Gastroesophageal sphincter (tissue), 4 donors: Measurements from ENCODE around the gene SLC6A9. TPM values are rescaled to one million over a fixed set of nuclear protein-coding genes. Genes with fewer than 3 reads are reported as not detected.

Source experiments
- ATAC-seq: fragments of 150-250 bp; one replicate; pipeline ENCODE4 v1.9.1; 2016; ENCODE audit warnings: mild to moderate bottlenecking, moderate library complexity
- H3K27ac ChIP-seq, 4 donors: fragments of 200-600 bp; sonication (generic) in 3 of 4; 1 replicate in 3 of 4; 2 replicates in 1 of 4; pipeline ENCODE4 v1.5.1; 2016 to 2019
- H3K27me3 ChIP-seq: fragments of 200-600 bp; sonication (generic); one replicate; pipeline ENCODE4 v1.5.1; 2019
- H3K36me3 ChIP-seq, 2 donors: fragments of 200-600 bp; sonication (generic); one replicate each; pipeline ENCODE4 v1.5.1; 2019; ENCODE audit warnings: control low read depth in 1 of 2
- H3K4me1 ChIP-seq, 3 donors: fragments of 200-600 bp; sonication (generic); 1 replicate in 2 of 3; 2 replicates in 1 of 3; pipeline ENCODE4 v1.5.1; 2016 to 2019; ENCODE audit warnings: control low read depth in 2 of 3
- H3K4me3 ChIP-seq, 2 donors: fragments of 200-600 bp; sonication (generic); one replicate each; pipeline ENCODE4 v1.5.1; 2019; ENCODE audit warnings: mild to moderate bottlenecking in 1 of 2, moderate library complexity in 1 of 2
- H3K9me3 ChIP-seq, 3 donors: fragments of 200-600 bp; sonication (generic); one replicate each; pipeline ENCODE4 v1.5.1; 2017 to 2019; ENCODE audit warnings: control low read depth in 2 of 3
- EP300 ChIP-seq: sonication (generic); formaldehyde crosslinking; IDR thresholded peaks from one replicate; pipeline ENCODE4 v1.6.1; 2017; ENCODE audit warnings: antibody characterized with exemption, mild to moderate bottlenecking
- POLR2A ChIP-seq, 2 donors: fragments of 450-650 bp; IDR thresholded peaks; one replicate each; pipeline ENCODE4 v1.6.1; 2017; ENCODE audit warnings: antibody characterized with exemption in 2 of 2, mild to moderate bottlenecking in 2 of 2, moderate library complexity in 1 of 2
- POLR2AphosphoS5 ChIP-seq: sonication (generic); formaldehyde crosslinking; IDR thresholded peaks from one replicate; pipeline ENCODE4 v1.6.1; 2017; ENCODE audit warnings: antibody characterized with exemption
- WGBS, 2 donors: methylation state at CpG; one replicate each; pipeline ENCODE4 v1.1.5; 2018; ENCODE audit warnings: low coverage in 1 of 2; 5-methylcytosine and 5-hydroxymethylcytosine counted together
- total RNA-seq, 4 donors: library from RNA; depleted of rRNA; stranded (reverse); fragments of >200 nt; gene quantifications; one replicate each; pipeline ENCODE4 v1.1.0, GENCODE V29; 2016
- TF ChIP-seq, protein P1 (sequence below), 4 experiments: fragments of 200-600 bp in 2 of 4; fragments of 450-650 bp in 2 of 4; sonication (generic) in 1 of 4; IDR thresholded peaks; one replicate each; pipeline ENCODE4 v1.5.1; 2017 to 2019; ENCODE audit warnings: antibody characterized with exemption in 4 of 4, mild to moderate bottlenecking in 2 of 4, moderate library complexity in 2 of 4

SLC6A9 gene
- total RNA-seq, 4 donors from 2014 or later: 1.8 to 14.2 (median 7.5) TPM

- TF ChIP-seq POLR2A (IDR thresholded peaks at IDR 0.05): no peak
- TF ChIP-seq, protein P1, sequence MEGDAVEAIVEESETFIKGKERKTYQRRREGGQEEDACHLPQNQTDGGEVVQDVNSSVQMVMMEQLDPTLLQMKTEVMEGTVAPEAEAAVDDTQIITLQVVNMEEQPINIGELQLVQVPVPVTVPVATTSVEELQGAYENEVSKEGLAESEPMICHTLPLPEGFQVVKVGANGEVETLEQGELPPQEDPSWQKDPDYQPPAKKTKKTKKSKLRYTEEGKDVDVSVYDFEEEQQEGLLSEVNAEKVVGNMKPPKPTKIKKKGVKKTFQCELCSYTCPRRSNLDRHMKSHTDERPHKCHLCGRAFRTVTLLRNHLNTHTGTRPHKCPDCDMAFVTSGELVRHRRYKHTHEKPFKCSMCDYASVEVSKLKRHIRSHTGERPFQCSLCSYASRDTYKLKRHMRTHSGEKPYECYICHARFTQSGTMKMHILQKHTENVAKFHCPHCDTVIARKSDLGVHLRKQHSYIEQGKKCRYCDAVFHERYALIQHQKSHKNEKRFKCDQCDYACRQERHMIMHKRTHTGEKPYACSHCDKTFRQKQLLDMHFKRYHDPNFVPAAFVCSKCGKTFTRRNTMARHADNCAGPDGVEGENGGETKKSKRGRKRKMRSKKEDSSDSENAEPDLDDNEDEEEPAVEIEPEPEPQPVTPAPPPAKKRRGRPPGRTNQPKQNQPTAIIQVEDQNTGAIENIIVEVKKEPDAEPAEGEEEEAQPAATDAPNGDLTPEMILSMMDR (IDR thresholded peaks at IDR 0.05): no peak
- no peak for TF ChIP-seq POLR2AphosphoS5
- no peak for TF ChIP-seq EP300
- no peak for ATAC-seq
- H3K27me3 ChIP-seq: no peaks in the 10 kb centered on the region
- H3K9me3 ChIP-seq: no peaks in the 10 kb centered on the region
- H3K4me1 ChIP-seq: peaks cover 0 to 11% (median 4%) of the 10 kb centered on the region in 3 donors
- 86 to 92% methylated on average over 2 to 3 of the region's 4 CpGs for WGBS, 2 donors
- peak overlapping the region in 2 of 4 donors; percentile 34 to 69 for H3K27ac ChIP-seq
- H3K36me3 ChIP-seq: no peaks in the 10 kb centered on the region
- no peak overlapping the region for H3K4me3 ChIP-seq
Observed at GRCh38 chr1:44060830-44061267, 29.6 kb upstream of the SLC6A9 start.

GRCh38 chr1:44059664-44060355 lies 28.5 kb upstream of the SLC6A9 start:
- no peaks in the 10 kb centered on the region for H3K9me3 ChIP-seq
- H3K36me3 ChIP-seq: no peaks in the 10 kb centered on the region
- 46 to 60% methylated on average over 3 to 4 of the region's 5 CpGs for WGBS, 2 donors
- H3K27ac ChIP-seq: peak overlapping the region; percentile 26 to 69 (median 60)
- no peaks in the 10 kb centered on the region for H3K27me3 ChIP-seq
- no peak for TF ChIP-seq POLR2AphosphoS5
- TF ChIP-seq, protein P1 (IDR thresholded peaks at IDR 0.05): no peak
- TF ChIP-seq EP300: no peak
- TF ChIP-seq POLR2A (IDR thresholded peaks at IDR 0.05): no peak
- peaks cover 0 to 11% (median 4%) of the 10 kb centered on the region in 3 donors for H3K4me1 ChIP-seq
- no peak overlapping the region for H3K4me3 ChIP-seq
- peak; percentile 56 for ATAC-seq

DNA sequence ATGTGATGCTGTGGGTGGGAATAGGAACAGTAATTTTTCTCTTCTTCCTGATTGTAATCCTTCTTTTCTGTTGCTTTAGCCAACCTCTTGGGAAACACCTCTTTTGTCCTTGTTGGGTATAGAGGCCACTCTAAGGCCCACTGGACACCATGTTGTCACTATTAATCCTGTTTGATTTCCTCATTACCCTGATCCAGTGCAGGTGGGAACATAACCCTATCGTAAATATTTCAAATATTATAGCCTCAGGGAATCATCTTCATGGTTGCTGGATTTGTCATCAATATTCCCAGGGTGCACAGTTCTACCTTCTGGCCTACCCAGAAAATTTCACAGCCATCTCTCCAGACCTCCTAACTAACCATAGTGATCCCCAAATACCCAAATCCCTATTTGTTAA lies 27.9 kb upstream of the SLC6A9 start:
- Histone ChIP-seq H3K27ac (peak overlapping the region; percentile 26 to 69 (median 60)), H3K4me1 (peaks cover 0 to 11% (median 4%) of the 10 kb centered on the region in 3 donors), H3K36me3 (no peaks in the 10 kb centered on the region), H3K9me3 (no peaks in the 10 kb centered on the region), H3K27me3 (no peaks in the 10 kb centered on the region), H3K4me3 (no peak overlapping the region)
- 82 to 100% methylated on average over 1 of the region's 1 CpG for WGBS, 2 donors
- TF ChIP-seq EP300 (no peak), POLR2AphosphoS5 (no peak), POLR2A (IDR thresholded peaks at IDR 0.05) (no peak)
- TF ChIP-seq, protein P1 (IDR thresholded peaks at IDR 0.05): no peak
- ATAC-seq: no peak

DNA sequence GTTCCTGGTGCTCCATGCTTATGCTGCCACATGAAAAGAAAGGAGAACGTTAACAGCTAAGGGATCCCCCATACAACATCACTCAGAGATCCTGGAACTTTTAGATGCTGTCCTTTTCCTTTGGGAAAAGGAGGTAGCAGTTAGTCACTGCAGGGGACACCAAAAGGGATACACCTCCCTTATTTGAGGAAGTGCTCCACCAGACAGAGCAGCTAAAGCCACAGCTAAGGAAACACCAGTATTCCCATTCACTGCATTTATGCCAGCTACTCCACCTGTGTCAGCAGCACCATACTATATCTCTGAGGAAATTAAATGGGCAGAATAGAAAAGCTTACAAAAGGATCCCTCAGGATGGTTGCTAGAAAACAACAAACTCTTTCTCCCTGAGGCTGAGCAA lies 26.0 kb upstream of the SLC6A9 start:
- no peak for TF ChIP-seq EP300
- no peak for TF ChIP-seq POLR2A (IDR thresholded peaks at IDR 0.05)
- TF ChIP-seq, protein P1 (IDR thresholded peaks at IDR 0.05): no peak
- no peak for TF ChIP-seq POLR2AphosphoS5
- no peak for ATAC-seq
- Histone ChIP-seq H3K36me3 (no peaks in the 10 kb centered on the region), H3K4me3 (no peak overlapping the region), H3K4me1 (peaks cover 0 to 11% (median 4%) of the 10 kb centered on the region in 3 donors), H3K27ac (no peak overlapping the region), H3K27me3 (no peaks in the 10 kb centered on the region), H3K9me3 (no peaks in the 10 kb centered on the region)
- WGBS, 2 donors: no CpG with 5 or more reads among the region's 1 CpG

GRCh38 chr1:44053394-44053793 lies 22.1 kb upstream of the SLC6A9 start:
- no peak overlapping the region for H3K27ac ChIP-seq
- H3K36me3 ChIP-seq: no peaks in the 10 kb centered on the region
- no peak for ATAC-seq
- 90% methylated on average over 1 of the region's 2 CpGs; no CpG with 5 or more reads in 1 of the 2 donors for WGBS, 2 donors
- H3K4me1 ChIP-seq: peaks cover 0 to 15% (median 0%) of the 10 kb centered on the region in 3 donors
- TF ChIP-seq POLR2A (IDR thresholded peaks at IDR 0.05) (no peak), POLR2AphosphoS5 (no peak), EP300 (no peak)
- TF ChIP-seq, protein P1 (IDR thresholded peaks at IDR 0.05): no peak
- H3K27me3 ChIP-seq: no peaks in the 10 kb centered on the region
- no peaks in the 10 kb centered on the region for H3K9me3 ChIP-seq
- H3K4me3 ChIP-seq: no peak overlapping the region
